GM12874 (cell line): ENCODE measurements around the gene MARK3.

Experiments
- CTCF ChIP-seq: IDR thresholded peaks from 2 replicates; pipeline ENCODE4 v1.5.1; 2011; ENCODE audit warnings: low read depth, mild to moderate bottlenecking, control low read depth, low read length, moderate library complexity; ENCODE audit not compliant: insufficient read depth

MARK3 gene

GRCh38 chr14:103382376-103382775 lies 2.8 kb upstream of the MARK3 start:
- no peak for TF ChIP-seq CTCF

GRCh38 chr14:103384450-103385151 lies 614 bp upstream of the MARK3 start:
- TF ChIP-seq CTCF: no peak

GRCh38 chr14:103385929-103386712 lies 906 bp downstream of the MARK3 start:
- TF ChIP-seq CTCF: no peak

- no peak for TF ChIP-seq CTCF
These were observed 1.6 kb downstream of the MARK3 start for GRCh38 chr14:103386713-103387329.

GRCh38 chr14:103388664-103389063 lies 3.4 kb downstream of the MARK3 start:
- no peak for TF ChIP-seq CTCF

GRCh38 chr14:103390605-103391004 lies 5.4 kb downstream of the MARK3 start:
- no peak for TF ChIP-seq CTCF

GRCh38 chr14:103391048-103391447 lies 5.8 kb downstream of the MARK3 start:
- TF ChIP-seq CTCF: peak; percentile 53
